K562 (cell line): ENCODE results near the gene TP53TG5. TPM values are rescaled to one million over a fixed set of nuclear protein-coding genes. Genes with fewer than 3 reads are reported as not detected.
A peak's percentile ranks its signal among the peaks of the same experiment; 100 is the strongest.

Source experiments
- ARID2 ChIP-seq: fragments of 450-650 bp; IDR thresholded peaks from 2 replicates; pipeline ENCODE4 v1.6.1; 2017; ENCODE audit warnings: antibody characterized with exemption, mild to moderate bottlenecking
- CSDE1 ChIP-seq, 2 experiments: fragments of 450-650 bp; IDR thresholded peaks; 2 replicates each; pipeline ENCODE4 v1.6.1; 2016; ENCODE audit warnings: mild to moderate bottlenecking in 1 of 2
- CTBP1 ChIP-seq: fragments of 450-650 bp; IDR thresholded peaks from 2 replicates; pipeline ENCODE4 v1.6.1; 2016; ENCODE audit warnings: borderline replicate concordance
- HCFC1 ChIP-seq: IDR thresholded peaks from 2 replicates; pipeline ENCODE4 v1.6.1; 2012; ENCODE audit warnings: low read depth, low read length, improper control_type of control experiment
- HDAC1 ChIP-seq, 2 experiments: fragments of 450-650 bp; IDR thresholded peaks; 2 replicates each; pipeline ENCODE4 v1.6.1; 2016 to 2017; ENCODE audit warnings: inconsistent platforms in 1 of 2, mild to moderate bottlenecking in 1 of 2, moderate library complexity in 1 of 2
- LEF1 ChIP-seq: fragments of 450-650 bp; IDR thresholded peaks from 2 replicates; pipeline ENCODE4 v1.6.1; 2016; ENCODE audit warnings: mild to moderate bottlenecking
- NBN ChIP-seq: fragments of 450-650 bp; IDR thresholded peaks from 2 replicates; pipeline ENCODE4 v1.6.1; 2016; ENCODE audit warnings: low read depth, mild to moderate bottlenecking
- POLR2A ChIP-seq: fragments of 450-650 bp; conservative IDR thresholded peaks from 2 replicates; pipeline ENCODE4 v1.6.1; 2016
- PRMT5 ChIP-seq: sonication (generic); formaldehyde crosslinking; IDR thresholded peaks from 2 replicates; pipeline ENCODE4 v1.5.0; 2020; ENCODE audit warnings: missing genetic modification reagents
- SRF ChIP-seq, 2 experiments: fragments of 250-450, 450-650 bp in 1 of 2; sonication (Bioruptor Pico) in 1 of 2; sonication (generic) in 1 of 2; formaldehyde crosslinking; IDR thresholded peaks; 2 replicates each; pipeline versions ENCODE4 v1.5.0 to v1.5.1; 2020 to 2022; ENCODE audit warnings: mild to moderate bottlenecking in 1 of 2, missing genetic modification reagents in 1 of 2
- TEAD4 ChIP-seq, 2 experiments: sonication (generic) in 1 of 2; formaldehyde crosslinking in 1 of 2; IDR thresholded peaks; 2 replicates each; pipeline versions ENCODE4 v1.6.1 to v1.8.0; 2012 to 2022; ENCODE audit warnings: borderline replicate concordance in 1 of 2, inconsistent platforms in 1 of 2, low read length in 1 of 2, mild to moderate bottlenecking in 1 of 2, missing genetic modification reagents in 1 of 2
- polyA plus RNA-seq, 8 experiments: library from polyadenylated mRNA; depleted of rRNA in 4 of 8; stranded (reverse) in 5 of 8; unstranded in 3 of 8; fragments of >200 nt; fragmentation: Nextera tagmentation in 2 of 8; fragmentation: Illumina TruSeq in 1 of 8; extraction: Ambion mirVana in 2 of 8; extraction: Trizol in 1 of 8; gene quantifications; 2 replicates each; pipeline versions ENCODE4 v1.2.1 to v1.2.3, GENCODE V29; 2011 to 2014; ENCODE audit warnings: inconsistent platforms in 1 of 8, missing spikeins in 1 of 8
- total RNA-seq, 7 experiments: library from RNA; depleted of rRNA in 6 of 7; stranded (reverse); fragments of >200 nt in 6 of 7; fragmentation: Illumina TruSeq in 2 of 7; extraction: Trizol in 2 of 7; gene quantifications; 2 replicates each; pipeline versions ENCODE4 v1.2.1 to v1.2.3, GENCODE V29; 2011 to 2021; ENCODE audit warnings: low replicate concordance in 1 of 7
- TF ChIP-seq, protein P1 (sequence below), 2 experiments: fragments of 450-650 bp; formaldehyde crosslinking in 1 of 2; IDR thresholded peaks; 2 replicates each; pipeline versions ENCODE4 v1.4.0 to v1.6.1; 2014 to 2020; ENCODE audit warnings: mild to moderate bottlenecking in 2 of 2, borderline replicate concordance in 1 of 2, low read depth in 1 of 2
- TF ChIP-seq, protein P2 (sequence below): sonication (generic); formaldehyde crosslinking; IDR thresholded peaks from 2 replicates; pipeline ENCODE4 v1.8.1; 2023; ENCODE audit warnings: mild to moderate bottlenecking, missing genetic modification reagents, moderate library complexity
- TF ChIP-seq, protein P3 (sequence below): IDR thresholded peaks from 2 replicates; pipeline ENCODE4 v1.6.1; 2012; ENCODE audit warnings: low read depth, low read length, improper control_type of control experiment, borderline replicate concordance

TP53TG5 gene
- total and polyA plus RNA-seq, 9 of the 15 experiments (the other 6 are each of a cell fraction or from before 2014, with no cell fraction given) = 0.04 to 0.05 (median 0.04) TPM; not detected in 6

DNA sequence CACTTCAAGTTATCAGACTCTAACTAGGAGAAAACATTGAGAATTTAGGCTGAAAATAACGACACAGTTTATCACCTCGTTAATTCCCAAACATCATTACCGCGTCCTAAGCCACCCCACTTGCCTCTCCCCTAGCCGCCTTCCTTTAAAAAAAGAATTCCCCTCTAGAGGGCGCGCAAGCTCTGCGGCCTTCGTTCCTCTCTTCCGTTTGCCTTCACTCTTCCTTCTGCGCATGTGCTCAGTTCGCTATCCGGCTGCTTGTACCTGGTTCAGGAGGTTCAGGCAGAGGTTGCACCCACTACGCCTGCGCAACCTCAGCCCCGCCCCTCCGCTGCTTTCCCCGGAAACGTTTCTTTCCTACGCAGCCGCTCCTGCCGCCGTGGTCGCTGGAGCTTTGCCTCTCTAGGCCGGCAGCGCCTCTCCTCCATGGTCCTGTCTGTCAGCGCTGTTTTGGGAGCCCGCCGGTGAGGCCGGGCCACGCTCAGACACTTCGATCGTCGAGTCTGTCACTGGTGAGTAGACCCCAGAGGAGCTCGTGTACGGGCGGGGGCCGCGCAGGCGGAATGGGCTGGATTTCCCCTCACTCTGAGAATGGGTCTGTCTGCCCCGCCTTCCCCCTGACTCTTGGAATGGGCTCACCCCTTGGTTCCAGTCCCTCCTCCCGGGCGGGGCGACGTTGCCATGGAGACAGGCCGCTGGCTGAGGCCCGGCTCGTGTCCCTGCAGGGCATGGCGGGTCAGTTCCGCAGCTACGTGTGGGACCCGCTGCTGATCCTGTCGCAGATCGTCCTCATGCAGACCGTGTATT lies 15.1 kb downstream of the TP53TG5 start, which contains the start of gene SYS1 (continued):
- TF ChIP-seq TEAD4 (IDR thresholded peaks at IDR 0.05; ENCODE audit: low read length) (no peak; the same call in 1 of the 2 replicates), TEAD4 (CRISPR knock-in tag; IDR thresholded peaks at IDR 0.05; ENCODE audit: borderline replicate concordance) (no peak), PRMT5 (CRISPR knock-in tag) (no peak), POLR2A (peak; percentile 94), LEF1 (peak; percentile 58; the same call in 1 of the 2 replicates), NBN (0 out of 2 replicates have a peak, but pooled peaks have one; percentile 58), CTBP1 (peak; percentile 77; the same call in 1 of the 2 replicates), ARID2 (no peak), CSDE1 (IDR thresholded peaks at IDR 0.05) (peak in 1 of 2 experiments; percentile 95; a peak in 2 of 4 replicates), HDAC1 (IDR thresholded peaks at IDR 0.05) (peak in 1 of 2 experiments; percentile 98; a peak in 2 of 4 replicates), HCFC1 (peak; percentile 81), SRF (CRISPR knock-in tag; IDR thresholded peaks at IDR 0.05) (no peak)
- TF ChIP-seq, protein P1, sequence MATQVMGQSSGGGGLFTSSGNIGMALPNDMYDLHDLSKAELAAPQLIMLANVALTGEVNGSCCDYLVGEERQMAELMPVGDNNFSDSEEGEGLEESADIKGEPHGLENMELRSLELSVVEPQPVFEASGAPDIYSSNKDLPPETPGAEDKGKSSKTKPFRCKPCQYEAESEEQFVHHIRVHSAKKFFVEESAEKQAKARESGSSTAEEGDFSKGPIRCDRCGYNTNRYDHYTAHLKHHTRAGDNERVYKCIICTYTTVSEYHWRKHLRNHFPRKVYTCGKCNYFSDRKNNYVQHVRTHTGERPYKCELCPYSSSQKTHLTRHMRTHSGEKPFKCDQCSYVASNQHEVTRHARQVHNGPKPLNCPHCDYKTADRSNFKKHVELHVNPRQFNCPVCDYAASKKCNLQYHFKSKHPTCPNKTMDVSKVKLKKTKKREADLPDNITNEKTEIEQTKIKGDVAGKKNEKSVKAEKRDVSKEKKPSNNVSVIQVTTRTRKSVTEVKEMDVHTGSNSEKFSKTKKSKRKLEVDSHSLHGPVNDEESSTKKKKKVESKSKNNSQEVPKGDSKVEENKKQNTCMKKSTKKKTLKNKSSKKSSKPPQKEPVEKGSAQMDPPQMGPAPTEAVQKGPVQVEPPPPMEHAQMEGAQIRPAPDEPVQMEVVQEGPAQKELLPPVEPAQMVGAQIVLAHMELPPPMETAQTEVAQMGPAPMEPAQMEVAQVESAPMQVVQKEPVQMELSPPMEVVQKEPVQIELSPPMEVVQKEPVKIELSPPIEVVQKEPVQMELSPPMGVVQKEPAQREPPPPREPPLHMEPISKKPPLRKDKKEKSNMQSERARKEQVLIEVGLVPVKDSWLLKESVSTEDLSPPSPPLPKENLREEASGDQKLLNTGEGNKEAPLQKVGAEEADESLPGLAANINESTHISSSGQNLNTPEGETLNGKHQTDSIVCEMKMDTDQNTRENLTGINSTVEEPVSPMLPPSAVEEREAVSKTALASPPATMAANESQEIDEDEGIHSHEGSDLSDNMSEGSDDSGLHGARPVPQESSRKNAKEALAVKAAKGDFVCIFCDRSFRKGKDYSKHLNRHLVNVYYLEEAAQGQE (IDR thresholded peaks at IDR 0.05; ENCODE audit: borderline replicate concordance) = peak; percentile 78
- TF ChIP-seq, protein P1 (CRISPR knock-in tag; IDR thresholded peaks at IDR 0.05; ENCODE audit: low read depth) = peak; percentile 63
- TF ChIP-seq, protein P2, sequence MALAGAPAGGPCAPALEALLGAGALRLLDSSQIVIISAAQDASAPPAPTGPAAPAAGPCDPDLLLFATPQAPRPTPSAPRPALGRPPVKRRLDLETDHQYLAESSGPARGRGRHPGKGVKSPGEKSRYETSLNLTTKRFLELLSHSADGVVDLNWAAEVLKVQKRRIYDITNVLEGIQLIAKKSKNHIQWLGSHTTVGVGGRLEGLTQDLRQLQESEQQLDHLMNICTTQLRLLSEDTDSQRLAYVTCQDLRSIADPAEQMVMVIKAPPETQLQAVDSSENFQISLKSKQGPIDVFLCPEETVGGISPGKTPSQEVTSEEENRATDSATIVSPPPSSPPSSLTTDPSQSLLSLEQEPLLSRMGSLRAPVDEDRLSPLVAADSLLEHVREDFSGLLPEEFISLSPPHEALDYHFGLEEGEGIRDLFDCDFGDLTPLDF (CRISPR knock-in tag) = no peak; the same call in 1 of the 2 replicates
- TF ChIP-seq, protein P3, sequence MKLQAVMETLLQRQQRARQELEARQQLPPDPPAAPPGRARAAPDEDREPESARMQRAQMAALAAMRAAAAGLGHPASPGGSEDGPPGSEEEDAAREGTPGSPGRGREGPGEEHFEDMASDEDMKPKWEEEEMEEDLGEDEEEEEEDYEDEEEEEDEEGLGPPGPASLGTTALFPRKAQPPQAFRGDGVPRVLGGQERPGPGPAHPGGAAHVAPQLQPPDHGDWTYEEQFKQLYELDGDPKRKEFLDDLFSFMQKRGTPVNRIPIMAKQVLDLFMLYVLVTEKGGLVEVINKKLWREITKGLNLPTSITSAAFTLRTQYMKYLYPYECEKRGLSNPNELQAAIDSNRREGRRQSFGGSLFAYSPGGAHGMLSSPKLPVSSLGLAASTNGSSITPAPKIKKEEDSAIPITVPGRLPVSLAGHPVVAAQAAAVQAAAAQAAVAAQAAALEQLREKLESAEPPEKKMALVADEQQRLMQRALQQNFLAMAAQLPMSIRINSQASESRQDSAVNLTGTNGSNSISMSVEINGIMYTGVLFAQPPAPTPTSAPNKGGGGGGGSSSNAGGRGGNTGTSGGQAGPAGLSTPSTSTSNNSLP = 0 out of 2 replicates have a peak, but pooled peaks have one; percentile 5
